Kidney epithelial cell (primary cell): Measurements from ENCODE around the gene ZNF575. TPM values are rescaled to one million over a fixed set of nuclear protein-coding genes. Genes with fewer than 3 reads are reported as not detected.

Experiments used
- DNase-seq: peaks from one replicate; pipeline ENCODE4 v3.0.0-alpha.2; 2010; ENCODE audit warnings: low read depth
- H3K27me3 ChIP-seq: 2 replicates; pipeline ENCODE4 v1.6.0; 2011; ENCODE audit warnings: low read length; ENCODE audit not compliant: control insufficient read depth, insufficient read depth
- H3K36me3 ChIP-seq: 2 replicates; pipeline ENCODE4 v1.5.1; 2011; ENCODE audit warnings: low read length; ENCODE audit not compliant: control insufficient read depth, insufficient read depth
- H3K4me3 ChIP-seq: 2 replicates; pipeline ENCODE4 v1.5.1; 2011; ENCODE audit warnings: low read depth, mild to moderate bottlenecking, control low read depth, low read length
- CTCF ChIP-seq: IDR thresholded peaks from 2 replicates; pipeline ENCODE4 v1.5.1; 2011; ENCODE audit warnings: mild to moderate bottlenecking, moderate library complexity, low read length, control low read depth, inconsistent platforms; ENCODE audit not compliant: insufficient read depth, poor library complexity, severe bottlenecking
- total RNA-seq: library from RNA; depleted of rRNA; stranded (reverse); fragments of >200 nt; gene quantifications from 2 replicates; pipeline ENCODE4 v1.2.3, GENCODE V29; 2015

ZNF575 gene
- total RNA-seq, 1 donor from 2014 or later: not detected

GRCh38 chr19:43575955-43576878 is 43.2 kb downstream of the ZNF575 start:
- Histone ChIP-seq H3K4me3 (peak overlapping the region; percentile 32), H3K36me3 (no peaks in the 10 kb centered on the region), H3K27me3 (no peaks in the 10 kb centered on the region)
- TF ChIP-seq CTCF: no peak
- no peak for DNase-seq

- no peak for DNase-seq
- no peak overlapping the region for H3K4me3 ChIP-seq
- H3K36me3 ChIP-seq: no peaks in the 10 kb centered on the region
- no peak for TF ChIP-seq CTCF
- no peaks in the 10 kb centered on the region for H3K27me3 ChIP-seq
Measured at GRCh38 chr19:43578787-43579186, 45.8 kb downstream of the ZNF575 start.

- Histone ChIP-seq H3K27me3 (no peaks in the 10 kb centered on the region), H3K36me3 (peaks cover 2% of the 10 kb centered on the region), H3K4me3 (no peak overlapping the region)
- TF ChIP-seq CTCF: no peak
- no peak for DNase-seq
Measured at GRCh38 chr19:43581467-43581866, 48.5 kb downstream of the ZNF575 start.

GRCh38 chr19:43582495-43582894 is 49.5 kb downstream of the ZNF575 start:
- no peaks in the 10 kb centered on the region for H3K27me3 ChIP-seq
- H3K36me3 ChIP-seq: peaks cover 2% of the 10 kb centered on the region
- no peak overlapping the region for H3K4me3 ChIP-seq
- no peak for DNase-seq
- TF ChIP-seq CTCF: no peak

- DNase-seq: peak; percentile 32
- Histone ChIP-seq H3K36me3 (peaks cover 2% of the 10 kb centered on the region), H3K27me3 (no peaks in the 10 kb centered on the region), H3K4me3 (no peak overlapping the region)
- no peak for TF ChIP-seq CTCF
Measured at GRCh38 chr19:43584484-43584883, 51.5 kb downstream of the ZNF575 start.

Other genes with a start within 250 kb of the ZNF575 start
- 0.13 and 0.27 TPM in 2 replicates for gene CD177, start 179.5 kb upstream of the ZNF575 start, total RNA-seq
- gene TEX101, start 118.3 kb upstream of the ZNF575 start, total RNA-seq: not detected in 2 replicates
- gene LYPD3, start 67.6 kb upstream of the ZNF575 start, total RNA-seq: 0.33 and 0.62 TPM in 2 replicates
- 15.8 and 23.0 TPM in 2 replicates for gene PHLDB3, start 28.4 kb upstream of the ZNF575 start, total RNA-seq
- 77.8 and 80.4 TPM in 2 replicates for gene ETHE1, start 6.0 kb upstream of the ZNF575 start, total RNA-seq
- 32.9 and 38.1 TPM in 2 replicates for gene XRCC1, start 42.3 kb downstream of the ZNF575 start, total RNA-seq
- 3.1 and 5.8 TPM in 2 replicates for gene PINLYP, start 42.6 kb downstream of the ZNF575 start, total RNA-seq
- 49.6 and 56.2 TPM in 2 replicates for gene IRGQ, start 62.9 kb downstream of the ZNF575 start, total RNA-seq
- 6.2 and 21.9 TPM in 2 replicates for gene ZNF576, start 63.4 kb downstream of the ZNF575 start, total RNA-seq
- 0.46 TPM in 1 of 2 replicates, not detected in the other for gene SRRM5, start 78.9 kb downstream of the ZNF575 start, total RNA-seq
- gene ZNF428, start 86.4 kb downstream of the ZNF575 start, total RNA-seq: 71.7 and 82.2 TPM in 2 replicates
- gene CADM4, start 106.7 kb downstream of the ZNF575 start, total RNA-seq: 21.9 and 25.9 TPM in 2 replicates
- gene PLAUR, start 137.0 kb downstream of the ZNF575 start, total RNA-seq: 319 and 341 TPM in 2 replicates
- gene IRGC, start 182.9 kb downstream of the ZNF575 start, total RNA-seq: not detected in 2 replicates
- 22.1 and 27.7 TPM in 2 replicates for gene SMG9, start 221.8 kb downstream of the ZNF575 start, total RNA-seq
- 8.8 and 10.8 TPM in 2 replicates for gene KCNN4, start 247.8 kb downstream of the ZNF575 start, total RNA-seq